B cell (primary cell): Measurements from ENCODE around the gene PTPRN. TPM values are rescaled to one million over a fixed set of nuclear protein-coding genes. Genes with fewer than 3 reads are reported as not detected.
A peak's percentile ranks its signal among the peaks of the same experiment; 100 is the strongest.

Experiments used
- ATAC-seq: fragments of 200-7000 bp; cut with Tn5 transposase; one replicate; pipeline ENCODE4 v1.10.0; 2021; ENCODE audit warnings: low read depth, mild to moderate bottlenecking, moderate number of reproducible peaks, moderate library complexity
- CTCF ChIA-PET: fragments of 350-600 bp; sonication (Branson Sonifier 250); formaldehyde crosslinking; loops from one replicate; lab custom pipeline; 2021; ENCODE audit warnings: antibody characterized with exemption, inconsistent platforms; lab: Charles Lee
- POLR2A ChIA-PET: fragments of 350-600 bp; sonication (Branson Sonifier 250); formaldehyde crosslinking; loops from one replicate; lab custom pipeline; 2021; ENCODE audit warnings: antibody characterized with exemption; lab: Charles Lee
- DNase-seq: peaks from one replicate; pipeline ENCODE4 v3.0.0; 2013
- H2AFZ ChIP-seq: 2 replicates; pipeline ENCODE4 v1.6.1; 2012; ENCODE audit warnings: mild to moderate bottlenecking, low read depth, low read length; ENCODE audit not compliant: insufficient read depth, poor library complexity, severe bottlenecking
- H3K27ac ChIP-seq, 2 donors: 1 replicate in 1 of 2; 2 replicates in 1 of 2; pipeline ENCODE4 v1.5.1; 2012 to 2013; ENCODE audit warnings: low read length in 2 of 2, mild to moderate bottlenecking in 2 of 2, moderate library complexity in 1 of 2
- H3K27me3 ChIP-seq, 4 experiments: fragments of 200-600 bp in 1 of 4; sonication (generic) in 1 of 4; replicated peaks in 1 of 4; 1 replicate in 2 of 4; 2 replicates in 2 of 4; pipeline versions ENCODE4 v1.6.1 to v1.7.0; 2013 to 2016; ENCODE audit warnings: low read length in 3 of 4, mild to moderate bottlenecking in 2 of 4, mixed read lengths in 1 of 4, moderate library complexity in 1 of 4; ENCODE audit not compliant: insufficient read depth in 4 of 4, control insufficient read depth in 3 of 4; ENCODE audit errors: control extremely low read depth in 1 of 4
- H3K36me3 ChIP-seq, 2 experiments: replicated peaks in 1 of 2; 1 replicate in 1 of 2; 2 replicates in 1 of 2; pipeline versions ENCODE4 v1.6.1 to v1.7.1; 2013; ENCODE audit warnings: low read length in 1 of 2; ENCODE audit not compliant: insufficient read depth in 2 of 2, control insufficient read depth in 1 of 2; ENCODE audit errors: control extremely low read depth in 1 of 2, extremely low read depth in 1 of 2
- H3K4me1 ChIP-seq, 2 donors: fragments of 200-600 bp in 1 of 2; sonication (generic) in 1 of 2; 1 replicate in 1 of 2; 2 replicates in 1 of 2; pipeline versions ENCODE4 v1.5.1 to v1.6.1; 2013 to 2017; ENCODE audit warnings: low read length in 2 of 2; ENCODE audit not compliant: control insufficient read depth in 2 of 2, insufficient read depth in 2 of 2
- H3K4me2 ChIP-seq: replicated peaks from 2 replicates; pipeline ENCODE3; 2012; ENCODE audit warnings: mild to moderate bottlenecking, low read depth, low read length; ENCODE audit not compliant: poor library complexity, severe bottlenecking
- H3K4me3 ChIP-seq, 5 experiments: fragments of 200-600 bp in 1 of 5; sonication (generic) in 1 of 5; 1 replicate in 3 of 5; 2 replicates in 2 of 5; pipeline versions ENCODE4 v1.5.1 to v1.7.0; 2011 to 2016; ENCODE audit warnings: low read length in 4 of 5, mild to moderate bottlenecking in 4 of 5, low read depth in 2 of 5, control low read depth in 1 of 5, moderate library complexity in 1 of 5; ENCODE audit not compliant: insufficient read depth in 1 of 5; ENCODE audit errors: control extremely low read depth in 1 of 5, extremely low read depth in 1 of 5
- H3K79me2 ChIP-seq: fragments of 200-600 bp; sonication (generic); one replicate; pipeline ENCODE4 v1.6.0; 2016; ENCODE audit warnings: low read length; ENCODE audit not compliant: control insufficient read depth, insufficient read depth
- H3K9ac ChIP-seq: fragments of 200-600 bp; sonication (generic); 2 replicates; pipeline ENCODE4 v1.6.1; 2017; ENCODE audit warnings: mild to moderate bottlenecking, low read length, moderate library complexity
- H3K9me3 ChIP-seq, 3 donors: one replicate each; pipeline versions ENCODE4 v1.6.1 to v1.7.1; 2013; ENCODE audit warnings: low read length in 2 of 3; ENCODE audit not compliant: control insufficient read depth in 2 of 3, insufficient read depth in 1 of 3; ENCODE audit errors: control extremely low read depth in 1 of 3
- H4K20me1 ChIP-seq: 2 replicates; pipeline ENCODE4 v1.6.0; 2012; ENCODE audit warnings: mild to moderate bottlenecking, low read length; ENCODE audit not compliant: insufficient read depth, control insufficient read depth, poor library complexity, severe bottlenecking
- H3K27ac Mint-ChIP-seq: one replicate; pipeline ENCODE4 v1.8.0; 2021; ENCODE audit warnings: mixed read lengths
- H3K27me3 Mint-ChIP-seq: one replicate; pipeline ENCODE4 v1.8.0; 2021; ENCODE audit warnings: mixed read lengths
- H3K4me1 Mint-ChIP-seq: one replicate; pipeline ENCODE4 v1.8.0; 2021; ENCODE audit warnings: mixed read lengths
- H3K4me3 Mint-ChIP-seq: one replicate; pipeline ENCODE4 v1.8.0; 2021; ENCODE audit warnings: mixed read lengths
- H3K9me3 Mint-ChIP-seq: one replicate; pipeline ENCODE4 v1.8.0; 2022; ENCODE audit warnings: mixed read lengths; ENCODE audit not compliant: insufficient read depth
- EZH2 ChIP-seq: IDR thresholded peaks from 2 replicates; pipeline ENCODE4 v1.6.1; 2012; ENCODE audit warnings: borderline replicate concordance, low read depth, mild to moderate bottlenecking, moderate library complexity, low read length; ENCODE audit not compliant: insufficient read depth, poor library complexity, severe bottlenecking
- WGBS: methylation state at CpG from one replicate; pipeline ENCODE4 v1.1.5; 2013; ENCODE audit warnings: missing lambda C conversion rate; ENCODE audit not compliant: insufficient coverage; 5-methylcytosine and 5-hydroxymethylcytosine counted together
- intact Hi-C: fragments of 100-400 bp; cut with micrococcal nuclease; formaldehyde crosslinking; loops from one replicate; pipeline ENCODE4 v1.10.0; 2022
- polyA plus RNA-seq: library from polyadenylated mRNA; depleted of rRNA; stranded (reverse); fragments of >200 nt; gene quantifications from 2 replicates; pipeline ENCODE4 v1.2.3, GENCODE V29; 2012
- total RNA-seq, 2 donors: library from RNA; stranded (reverse); fragments of 120-200 nt in 1 of 2; gene quantifications; 1 replicate in 1 of 2; 2 replicates in 1 of 2; pipeline versions ENCODE4 v1.2.3 to v1.2.4, GENCODE V29; 2013 to 2022
- TF ChIP-seq, protein P1 (sequence below): fragments of 200-600 bp; IDR thresholded peaks from one replicate; pipeline ENCODE4 v1.8.0; 2022; ENCODE audit warnings: antibody characterized with exemption, mild to moderate bottlenecking

PTPRN gene
- total and polyA plus RNA-seq, 2 donors (not counting 1 experiment from before 2014, with no cell fraction given), result 0.04 TPM; not detected in 1

DNA sequence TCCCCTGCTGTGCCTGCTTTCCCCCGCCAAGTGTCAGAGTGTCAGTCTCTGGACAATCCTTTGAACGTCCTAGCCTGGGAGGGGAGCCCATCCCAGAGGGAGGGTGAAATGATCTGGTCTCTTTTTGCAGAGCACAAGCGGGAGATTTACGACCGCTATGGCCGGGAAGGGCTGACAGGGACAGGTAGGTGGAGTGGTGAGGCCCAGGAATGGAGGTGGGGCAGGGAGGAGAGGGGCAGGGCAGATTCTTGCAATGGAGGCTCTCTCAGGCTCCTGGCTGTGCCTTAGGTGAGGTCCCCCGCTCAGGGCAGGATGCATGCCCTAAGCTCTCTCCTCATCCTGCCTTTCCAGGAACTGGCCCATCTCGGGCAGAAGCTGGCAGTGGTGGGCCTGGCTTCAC, 27.6 kb downstream of the PTPRN start:
- Histone ChIP-seq H3K9ac (no peak overlapping the region), H4K20me1 (peaks cover 50% of the 10 kb centered on the region), H3K4me2 (no peak overlapping the region), H3K4me1 (peaks cover 32 to 44% of the 10 kb centered on the region in 2 donors), H3K27ac (no peak overlapping the region), H3K27me3 (no peaks in the 10 kb centered on the region), H3K4me3 (no peak overlapping the region), H3K9me3 (no peaks in the 10 kb centered on the region), H3K79me2 (peaks cover 8% of the 10 kb centered on the region), H2AFZ (no peak overlapping the region), H3K36me3 (peaks cover 2 to 62% of the 10 kb centered on the region in 2 experiments)
- no peak for ATAC-seq
- Mint-ChIP-seq H3K27me3 (no peaks in the 10 kb centered on the region), H3K27ac (no peak overlapping the region), H3K4me1 (peaks cover 40% of the 10 kb centered on the region), H3K9me3 (no peaks in the 10 kb centered on the region), H3K4me3 (peak overlapping the region; percentile 92)
- POLR2A ChIA-PET, result interaction anchor here (0.6 to 7.2 kb wide), 5 partner anchors 13 to 400 kb away, joined by 3 to 106 read pairs (median 39); partner anchors contain the start of genes CNPPD1, RETREG2, TUBA4A and TUBA4B
- TF ChIP-seq, protein P1, sequence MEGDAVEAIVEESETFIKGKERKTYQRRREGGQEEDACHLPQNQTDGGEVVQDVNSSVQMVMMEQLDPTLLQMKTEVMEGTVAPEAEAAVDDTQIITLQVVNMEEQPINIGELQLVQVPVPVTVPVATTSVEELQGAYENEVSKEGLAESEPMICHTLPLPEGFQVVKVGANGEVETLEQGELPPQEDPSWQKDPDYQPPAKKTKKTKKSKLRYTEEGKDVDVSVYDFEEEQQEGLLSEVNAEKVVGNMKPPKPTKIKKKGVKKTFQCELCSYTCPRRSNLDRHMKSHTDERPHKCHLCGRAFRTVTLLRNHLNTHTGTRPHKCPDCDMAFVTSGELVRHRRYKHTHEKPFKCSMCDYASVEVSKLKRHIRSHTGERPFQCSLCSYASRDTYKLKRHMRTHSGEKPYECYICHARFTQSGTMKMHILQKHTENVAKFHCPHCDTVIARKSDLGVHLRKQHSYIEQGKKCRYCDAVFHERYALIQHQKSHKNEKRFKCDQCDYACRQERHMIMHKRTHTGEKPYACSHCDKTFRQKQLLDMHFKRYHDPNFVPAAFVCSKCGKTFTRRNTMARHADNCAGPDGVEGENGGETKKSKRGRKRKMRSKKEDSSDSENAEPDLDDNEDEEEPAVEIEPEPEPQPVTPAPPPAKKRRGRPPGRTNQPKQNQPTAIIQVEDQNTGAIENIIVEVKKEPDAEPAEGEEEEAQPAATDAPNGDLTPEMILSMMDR, result no peak
- no peak for TF ChIP-seq EZH2
- no peak for DNase-seq
- CTCF ChIA-PET, result interaction anchor here (0.7 to 15.8 kb wide), 6 partner anchors 12 to 111 kb away, joined by 3 to 239 read pairs (median 4); partner anchors contain the start of genes ANKZF1, ATG9A, GLB1L and STK16
- WGBS, result 92% methylated on average over 7 of the region's 8 CpGs
- intact Hi-C loops, result no loop called here

DNA sequence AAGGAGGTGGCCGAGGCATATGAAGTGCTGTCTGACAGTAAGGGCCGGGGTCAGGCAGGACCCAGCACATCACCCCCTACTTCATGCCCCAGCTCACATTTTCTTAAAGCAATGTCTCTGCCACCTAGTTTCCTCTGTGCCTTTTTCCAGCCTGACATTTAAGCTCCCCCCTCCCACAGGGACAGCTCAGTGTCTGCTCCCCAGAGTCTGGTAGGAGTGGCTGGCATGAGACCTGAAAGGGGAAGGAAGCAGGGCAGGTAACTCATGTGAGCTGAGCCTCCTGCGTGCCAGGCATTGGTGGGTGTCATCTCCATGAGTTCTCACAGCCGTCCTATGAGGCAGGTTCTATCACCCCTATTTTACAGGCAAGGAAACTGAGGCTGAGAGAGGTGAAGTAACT, 28.6 kb downstream of the PTPRN start:
- Mint-ChIP-seq H3K4me1 (peaks cover 44% of the 10 kb centered on the region), H3K9me3 (no peaks in the 10 kb centered on the region), H3K27ac (peak overlapping the region; percentile 96), H3K4me3 (peak overlapping the region; percentile 92), H3K27me3 (no peaks in the 10 kb centered on the region)
- Histone ChIP-seq H3K27ac (peak overlapping the region; percentile 98 to 100), H4K20me1 (peaks cover 48% of the 10 kb centered on the region), H3K9me3 (no peaks in the 10 kb centered on the region), H3K27me3 (no peaks in the 10 kb centered on the region), H3K9ac (peak overlapping the region; percentile 98), H3K36me3 (peaks cover 2 to 56% of the 10 kb centered on the region in 2 experiments), H3K79me2 (peaks cover 17% of the 10 kb centered on the region), H3K4me1 (peaks cover 32 to 48% of the 10 kb centered on the region in 2 donors), H2AFZ (no peak overlapping the region), H3K4me3 (no peak overlapping the region), H3K4me2 (peak overlapping the region; percentile 93)
- DNase-seq, result peak; percentile 55
- TF ChIP-seq, protein P1, result no peak
- no peak for TF ChIP-seq EZH2
- ChIA-PET POLR2A (interaction anchor here (0.8 to 7.2 kb wide), 6 partner anchors 14 to 107 kb away, joined by 3 to 106 read pairs (median 22); partner anchors contain the start of genes CNPPD1, DNPEP, RETREG2 and TUBA4A), CTCF (interaction anchor here (0.6 to 15.8 kb wide), 12 partner anchors 13 to 126 kb away, joined by 3 to 239 read pairs (median 4); partner anchors contain the start of genes ANKZF1, ATG9A, CNPPD1 and GLB1L)
- 69% methylated on average over 3 of the region's 4 CpGs for WGBS
- intact Hi-C loops, result no loop called here
- no peak for ATAC-seq
